CD4-positive, alpha-beta memory T cell (primary cell): ENCODE results near the gene RTN4R. TPM values are rescaled to one million over a fixed set of nuclear protein-coding genes. Genes with fewer than 3 reads are reported as not detected.
A peak's percentile ranks its signal among the peaks of the same experiment; 100 is the strongest.

Experiments
- CTCF ChIA-PET: fragments of 350-600 bp; sonication (Branson Sonifier 250); formaldehyde crosslinking; loops from one replicate; lab custom pipeline; 2021; ENCODE audit warnings: inconsistent platforms; ENCODE audit not compliant: partially characterized antibody; lab: Charles Lee
- POLR2A ChIA-PET: fragments of 350-600 bp; sonication (Branson Sonifier 250); formaldehyde crosslinking; loops from one replicate; lab custom pipeline; 2021; ENCODE audit not compliant: partially characterized antibody; lab: Charles Lee
- DNase-seq, 5 donors: peaks; one replicate each; pipeline versions ENCODE4 v3.0.0 to v3.0.0-alpha.2; 2020 to 2022; ENCODE audit warnings: mixed read lengths in 1 of 5
- H3K27ac ChIP-seq: one replicate; pipeline ENCODE4 v1.7.0; 2013; ENCODE audit warnings: low read depth, low read length
- H3K27me3 ChIP-seq: 2 replicates; pipeline ENCODE4 v1.7.0; 2013; ENCODE audit warnings: mild to moderate bottlenecking, low read length, moderate library complexity; ENCODE audit not compliant: insufficient read depth
- H3K36me3 ChIP-seq: 2 replicates; pipeline ENCODE4 v1.7.0; 2013; ENCODE audit warnings: mild to moderate bottlenecking, low read length, moderate library complexity; ENCODE audit not compliant: insufficient read depth
- H3K4me1 ChIP-seq: 2 replicates; pipeline ENCODE4 v1.7.0; 2013; ENCODE audit warnings: mild to moderate bottlenecking, low read length, moderate library complexity; ENCODE audit not compliant: insufficient read depth
- H3K4me3 ChIP-seq, 2 donors: one replicate each; pipeline ENCODE4 v1.7.0; 2013; ENCODE audit warnings: low read length in 2 of 2, mild to moderate bottlenecking in 1 of 2
- H3K9me3 ChIP-seq, 2 donors: one replicate each; pipeline ENCODE4 v1.7.0; 2013; ENCODE audit warnings: low read length in 2 of 2, control low read depth in 1 of 2; ENCODE audit not compliant: control insufficient read depth in 1 of 2
- H3K27ac Mint-ChIP-seq, 7 donors: one replicate each; pipeline ENCODE4 v1.8.0; 2020 to 2021; ENCODE audit warnings: mixed read lengths in 7 of 7, mild to moderate bottlenecking in 6 of 7, inconsistent platforms in 3 of 7, moderate library complexity in 3 of 7
- H3K27me3 Mint-ChIP-seq, 2 donors: one replicate each; pipeline ENCODE4 v1.8.0; 2020 to 2021; ENCODE audit warnings: mixed read lengths in 2 of 2
- H3K36me3 Mint-ChIP-seq, 2 donors: one replicate each; pipeline ENCODE4 v1.8.0; 2020 to 2021; ENCODE audit warnings: mixed read lengths in 2 of 2, inconsistent platforms in 1 of 2, mild to moderate bottlenecking in 1 of 2
- H3K4me1 Mint-ChIP-seq, 4 donors: one replicate each; pipeline ENCODE4 v1.8.0; 2020 to 2021; ENCODE audit warnings: mixed read lengths in 4 of 4, mild to moderate bottlenecking in 1 of 4
- H3K4me3 Mint-ChIP-seq, 8 donors: one replicate each; pipeline ENCODE4 v1.8.0; 2020 to 2021; ENCODE audit warnings: mixed read lengths in 8 of 8, mild to moderate bottlenecking in 7 of 8, moderate library complexity in 6 of 8, inconsistent platforms in 3 of 8
- H3K9me3 Mint-ChIP-seq, 8 donors: one replicate each; pipeline ENCODE4 v1.8.0; 2020 to 2021; ENCODE audit warnings: mixed read lengths in 8 of 8, mild to moderate bottlenecking in 5 of 8, inconsistent platforms in 3 of 8, moderate library complexity in 1 of 8
- intact Hi-C: fragments of 100-400 bp; cut with micrococcal nuclease; formaldehyde crosslinking; loops from one replicate; pipeline ENCODE4 v1.15.1; 2023
- polyA plus RNA-seq, 2 donors: library from polyadenylated mRNA; unstranded; fragments of 300-500 nt; fragmentation: Illumina TruSeq; gene quantifications; one replicate each; pipeline ENCODE4 v1.2.3, GENCODE V29; 2021
- total RNA-seq, 2 experiments: library from RNA; stranded (reverse); gene quantifications; one replicate each; pipeline ENCODE4 v1.2.3, GENCODE V29; 2021

Gene RTN4R
- total and polyA plus RNA-seq, 4 experiments from 2014 or later = 1.7 to 6.3 (median 2.4) TPM

DNA sequence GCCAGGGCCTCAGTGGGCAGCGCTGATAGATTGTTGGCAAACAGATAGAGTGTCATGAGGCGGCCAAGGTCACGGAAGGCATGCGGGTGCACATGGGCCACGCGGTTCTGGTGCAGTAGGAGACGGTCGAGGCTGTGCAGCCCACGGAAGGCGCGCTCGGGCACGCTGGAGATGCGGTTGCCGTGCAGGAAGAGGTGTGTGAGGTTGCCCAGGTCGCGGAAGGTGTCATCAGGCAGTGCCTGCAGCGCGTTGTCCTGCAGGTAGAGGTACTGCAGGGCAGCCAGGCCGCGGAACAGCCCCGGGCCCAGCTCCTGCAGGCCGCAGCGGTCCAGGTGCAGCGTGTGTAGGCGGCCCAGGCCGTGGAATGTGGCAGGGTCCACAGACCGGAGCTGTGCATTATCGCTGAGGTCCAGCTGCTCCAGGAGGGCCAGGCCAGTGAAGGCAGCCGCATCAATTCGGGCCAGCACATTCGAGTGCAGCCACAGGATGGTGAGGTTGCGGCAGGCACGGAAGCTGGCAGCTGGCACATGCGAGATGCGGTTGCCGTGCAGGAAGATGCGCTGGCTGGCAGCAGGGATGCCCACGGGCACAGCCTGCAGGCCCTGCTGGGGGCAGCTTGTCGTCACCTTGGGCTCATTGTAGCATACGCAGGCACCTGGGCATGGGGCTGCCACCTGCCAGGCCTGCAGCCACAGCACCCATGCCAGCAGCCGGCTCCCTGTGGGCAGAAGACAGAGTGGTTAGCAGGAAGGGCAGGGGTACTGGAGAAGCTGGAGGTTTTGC lies 25.5 kb downstream of the RTN4R start:
- Mint-ChIP-seq H3K4me1 (peaks cover 22 to 53% (median 41%) of the 10 kb centered on the region in 4 donors), H3K9me3 (no peaks in the 10 kb centered on the region), H3K27ac (peak overlapping the region; percentile 70 to 91 (median 89)), H3K27me3 (no peaks in the 10 kb centered on the region), H3K36me3 (no peaks in the 10 kb centered on the region), H3K4me3 (peak overlapping the region; percentile 64 to 87 (median 78))
- Histone ChIP-seq H3K36me3 (no peaks in the 10 kb centered on the region), H3K27me3 (no peaks in the 10 kb centered on the region), H3K4me1 (peaks cover 85% of the 10 kb centered on the region), H3K4me3 (peak overlapping the region in 1 of 2 donors; percentile 51), H3K27ac (peak overlapping the region; percentile 42), H3K9me3 (no peaks in the 10 kb centered on the region)
- POLR2A ChIA-PET = interaction anchor here (2.9 kb wide), 1 partner anchor 36 kb away, joined by 23 read pairs; no protein-coding TSS in a partner anchor
- CTCF ChIA-PET = interaction anchor here (1.6 to 1.8 kb wide), 2 partner anchors 83 to 86 kb away, joined by 3 to 6 read pairs; no protein-coding TSS in a partner anchor
- peak in 3 of 5 donors; percentile 30 to 40 (median 30) for DNase-seq
- intact Hi-C loops = loop anchor here (10.0 kb wide), 1 partner anchor 58 kb away; no protein-coding TSS in a partner anchor

DNA sequence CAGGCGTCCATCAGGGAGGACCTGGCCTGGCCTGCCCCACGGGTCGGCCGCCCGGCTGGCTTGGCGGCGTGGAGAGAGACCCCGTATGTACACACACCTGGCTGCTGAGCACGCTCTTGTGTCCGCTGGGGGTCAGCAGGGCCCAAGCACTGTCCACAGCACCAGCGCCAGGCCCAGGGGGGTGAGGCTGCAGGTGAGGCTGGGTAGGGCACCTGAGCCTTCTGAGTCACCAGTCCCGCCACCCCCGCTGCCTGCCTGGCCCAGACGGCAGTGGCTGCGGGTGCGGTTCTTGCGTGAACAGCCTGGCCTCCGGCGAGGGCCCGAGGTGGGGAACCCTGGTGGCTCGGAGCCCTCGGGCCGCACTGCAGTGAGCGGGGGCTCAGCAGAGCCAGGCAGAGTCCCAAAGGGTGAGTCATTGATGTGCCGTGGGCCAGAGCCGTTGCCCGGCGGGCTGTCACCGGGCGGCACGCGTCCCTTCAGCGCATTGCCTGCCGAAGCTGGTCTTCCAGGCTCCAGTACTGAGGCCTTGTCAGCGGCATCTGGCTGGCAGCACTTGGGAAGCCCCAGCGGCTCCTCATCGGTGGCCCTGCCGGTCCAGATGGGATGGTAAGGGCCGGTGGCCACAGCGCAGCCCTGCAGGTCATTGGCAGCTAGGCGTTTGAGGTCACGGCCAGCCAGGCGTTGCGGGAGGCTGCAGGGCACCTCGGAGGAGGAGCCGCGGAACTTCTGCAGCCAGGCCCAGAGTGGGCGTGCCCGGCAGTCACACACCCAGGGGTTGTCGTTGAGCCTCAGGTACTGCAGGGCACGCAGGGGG lies 26.3 kb downstream of the RTN4R start:
- Histone ChIP-seq H3K4me1 (peaks cover 93% of the 10 kb centered on the region), H3K27me3 (no peaks in the 10 kb centered on the region), H3K27ac (no peak overlapping the region), H3K4me3 (no peak overlapping the region), H3K9me3 (no peaks in the 10 kb centered on the region), H3K36me3 (no peaks in the 10 kb centered on the region)
- H3K36me3 Mint-ChIP-seq = no peaks in the 10 kb centered on the region
- H3K4me1 Mint-ChIP-seq = peaks cover 22 to 56% (median 43%) of the 10 kb centered on the region in 4 donors
- peak overlapping the region in 6 of 7 donors; percentile 73 to 91 (median 89) for H3K27ac Mint-ChIP-seq
- ChIA-PET POLR2A (interaction anchor here (2.9 kb wide), 1 partner anchor 36 kb away, joined by 23 read pairs; no protein-coding TSS in a partner anchor), CTCF (no interaction called here)
- peak overlapping the region in 6 of 8 donors; percentile 64 to 87 (median 80) for H3K4me3 Mint-ChIP-seq
- DNase-seq = no peak
- no peaks in the 10 kb centered on the region for H3K9me3 Mint-ChIP-seq
- H3K27me3 Mint-ChIP-seq = no peaks in the 10 kb centered on the region
- intact Hi-C loops = loop anchor here (10.0 kb wide), 1 partner anchor 57 kb away; no protein-coding TSS in a partner anchor

DNA sequence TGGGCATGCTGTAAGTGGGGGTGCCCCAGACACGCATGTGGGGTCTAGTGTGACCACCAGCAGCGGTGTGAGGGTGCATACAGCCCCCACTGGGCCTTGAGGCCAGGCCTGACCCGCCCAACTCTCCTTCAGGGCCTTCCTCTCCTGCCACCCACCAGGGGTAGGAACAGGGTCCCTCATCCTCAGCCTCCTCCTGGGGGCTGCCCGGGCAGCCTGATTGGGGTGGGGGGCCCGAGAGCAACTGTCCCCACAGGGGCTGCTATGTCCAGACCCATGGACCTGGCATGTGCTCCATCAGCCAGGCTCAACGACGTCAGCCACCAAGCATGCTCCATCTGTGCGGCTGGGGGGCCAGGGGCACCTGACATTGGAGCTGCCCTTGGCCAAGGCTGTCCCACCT lies 27.2 kb downstream of the RTN4R start:
- POLR2A ChIA-PET = no interaction called here
- no peak overlapping the region for H3K27ac ChIP-seq
- Mint-ChIP-seq H3K27ac (peak overlapping the region in 2 of 7 donors; percentile 53 to 55), H3K36me3 (no peaks in the 10 kb centered on the region), H3K4me3 (no peak overlapping the region), H3K27me3 (no peaks in the 10 kb centered on the region), H3K9me3 (no peaks in the 10 kb centered on the region), H3K4me1 (peaks cover 22 to 57% (median 43%) of the 10 kb centered on the region in 4 donors)
- no peaks in the 10 kb centered on the region for H3K36me3 ChIP-seq
- H3K4me3 ChIP-seq = no peak overlapping the region
- H3K27me3 ChIP-seq = no peaks in the 10 kb centered on the region
- H3K9me3 ChIP-seq = no peaks in the 10 kb centered on the region
- intact Hi-C loops = loop anchor here (10.0 kb wide), 1 partner anchor 56 kb away; no protein-coding TSS in a partner anchor
- no peak for DNase-seq
- CTCF ChIA-PET = no interaction called here
- peaks cover 91% of the 10 kb centered on the region for H3K4me1 ChIP-seq

DNA sequence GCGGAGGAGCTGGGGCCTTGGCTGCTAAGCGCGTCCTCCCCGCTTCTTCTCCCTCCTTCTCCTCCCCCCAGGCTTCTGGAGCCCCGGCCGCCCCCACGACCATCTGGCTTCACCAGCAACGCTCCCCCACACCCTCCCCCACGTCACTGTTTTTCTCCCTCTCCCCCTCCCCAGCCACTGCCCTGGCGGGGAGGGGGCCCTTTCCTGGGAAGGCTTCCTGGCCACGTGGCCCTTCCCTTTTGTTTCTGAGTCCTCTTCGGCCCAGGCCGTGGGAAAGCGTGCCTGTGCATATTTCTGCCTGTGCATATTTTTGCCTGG lies 27.7 kb downstream of the RTN4R start:
- no peaks in the 10 kb centered on the region for H3K36me3 ChIP-seq
- peaks cover 86% of the 10 kb centered on the region for H3K4me1 ChIP-seq
- H3K4me1 Mint-ChIP-seq = peaks cover 19 to 52% (median 38%) of the 10 kb centered on the region in 4 donors

DNA sequence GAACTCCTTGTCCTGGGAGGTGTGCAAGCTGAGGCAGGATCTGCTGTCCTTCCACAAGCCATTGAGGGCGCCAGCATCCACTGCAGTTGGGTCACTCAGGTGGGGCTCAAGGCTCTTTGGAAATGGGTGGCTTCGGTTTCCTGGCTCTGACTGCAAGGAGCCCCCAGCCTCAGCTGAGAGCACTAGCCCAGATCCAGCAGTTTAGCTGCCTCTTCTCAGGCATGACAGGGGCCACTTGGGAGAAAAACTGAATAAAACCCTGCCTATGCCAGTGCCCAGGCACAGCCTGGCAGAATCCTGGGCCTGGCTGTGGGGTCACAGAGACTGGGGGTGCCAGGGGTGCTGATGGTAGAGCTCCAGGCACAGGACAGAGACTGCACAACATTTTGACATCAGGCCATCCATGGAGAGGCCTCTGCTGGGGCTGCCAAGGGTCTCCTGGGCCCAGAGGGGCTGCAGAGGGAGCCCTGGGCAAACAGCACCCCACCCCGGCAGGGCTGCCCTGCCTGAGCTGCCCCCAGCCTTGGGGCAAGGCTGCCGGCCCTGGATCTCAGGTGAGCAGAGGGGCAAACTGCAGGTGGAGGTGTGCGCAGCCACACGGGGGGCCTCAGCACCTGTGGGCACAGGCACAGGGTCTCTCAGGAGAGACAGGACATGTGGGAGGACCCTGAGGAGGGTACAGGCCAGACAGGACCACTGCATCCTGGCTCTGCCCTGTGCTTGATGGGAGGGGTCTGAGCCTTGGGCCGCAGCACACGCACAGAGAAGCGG lies 28.3 kb downstream of the RTN4R start:
- H3K4me3 Mint-ChIP-seq = peak overlapping the region in 2 of 8 donors; percentile 5 to 20
- Histone ChIP-seq H3K27ac (peak overlapping the region; percentile 35), H3K9me3 (no peaks in the 10 kb centered on the region), H3K4me3 (no peak overlapping the region), H3K36me3 (no peaks in the 10 kb centered on the region), H3K4me1 (peaks cover 80% of the 10 kb centered on the region), H3K27me3 (no peaks in the 10 kb centered on the region)
- no peak for DNase-seq
- no peaks in the 10 kb centered on the region for H3K36me3 Mint-ChIP-seq
- H3K4me1 Mint-ChIP-seq = peaks cover 15 to 51% (median 33%) of the 10 kb centered on the region in 4 donors
- H3K27me3 Mint-ChIP-seq = no peaks in the 10 kb centered on the region
- intact Hi-C loops = loop anchor here (10.0 kb wide), 1 partner anchor 55 kb away; no protein-coding TSS in a partner anchor
- CTCF ChIA-PET = interaction anchor here (1.9 to 2.1 kb wide), 2 partner anchors 80 to 83 kb away, joined by 7 to 14 read pairs; no protein-coding TSS in a partner anchor
- POLR2A ChIA-PET = interaction anchor here (1.6 kb wide), 1 partner anchor 60 kb away, joined by 3 read pairs; no protein-coding TSS in a partner anchor
- peak overlapping the region in 6 of 7 donors; percentile 42 to 82 (median 47) for H3K27ac Mint-ChIP-seq
- no peaks in the 10 kb centered on the region for H3K9me3 Mint-ChIP-seq

More for the DNA sequence above, 27.7 kb downstream of the RTN4R start:
- ChIA-PET POLR2A (no interaction called here), CTCF (no interaction called here)
- no peaks in the 10 kb centered on the region for H3K27me3 ChIP-seq
- peak overlapping the region in 1 of 8 donors; percentile 15 for H3K4me3 Mint-ChIP-seq
- H3K27me3 Mint-ChIP-seq = no peaks in the 10 kb centered on the region
- intact Hi-C loops = loop anchor here (10.0 kb wide), 1 partner anchor 56 kb away; no protein-coding TSS in a partner anchor
- no peaks in the 10 kb centered on the region for H3K9me3 ChIP-seq
- peak overlapping the region in 3 of 7 donors; percentile 31 to 75 (median 55) for H3K27ac Mint-ChIP-seq
- no peak overlapping the region for H3K4me3 ChIP-seq
- no peaks in the 10 kb centered on the region for H3K36me3 Mint-ChIP-seq
- no peak overlapping the region for H3K27ac ChIP-seq
- no peaks in the 10 kb centered on the region for H3K9me3 Mint-ChIP-seq
- no peak for DNase-seq

DNA sequence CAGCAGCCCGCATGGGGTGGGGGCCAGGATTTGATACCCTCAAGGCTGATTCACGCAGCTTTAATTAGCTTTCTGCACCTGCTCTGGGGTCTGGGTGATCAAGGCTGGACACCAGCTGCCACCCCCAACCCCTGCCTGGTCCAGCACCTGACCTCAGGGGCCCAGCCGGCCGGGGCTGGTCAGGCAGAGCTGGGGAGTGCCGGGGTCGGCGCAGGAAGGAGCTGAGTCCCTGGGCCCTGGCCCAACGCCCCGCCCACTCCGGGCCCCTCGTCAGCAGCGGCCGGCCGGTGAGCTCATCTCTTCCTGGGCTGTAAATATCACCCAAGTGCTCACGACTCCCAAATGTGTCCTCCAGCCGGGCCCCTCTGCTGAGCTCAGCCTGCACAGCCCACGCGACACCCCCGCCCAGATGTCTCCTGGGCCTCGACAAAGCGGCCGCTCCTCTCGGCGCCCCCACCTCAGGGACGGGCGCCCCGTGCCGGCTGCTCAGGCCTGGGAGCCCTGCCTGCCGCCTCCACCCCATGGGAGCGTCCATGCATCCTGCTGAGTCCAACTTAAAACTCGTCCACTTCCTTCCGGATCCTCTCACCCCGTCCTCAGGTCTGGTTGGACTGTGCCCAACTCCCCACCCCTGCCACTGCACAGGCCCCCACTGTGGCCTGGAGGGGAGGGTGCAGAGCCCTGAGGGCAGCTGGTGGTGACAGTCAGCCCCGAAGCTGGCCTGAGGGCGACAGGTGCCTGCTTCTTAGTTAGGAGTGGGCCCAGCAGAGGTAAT lies 29.0 kb downstream of the RTN4R start:
- Histone ChIP-seq H3K4me3 (no peak overlapping the region), H3K9me3 (no peaks in the 10 kb centered on the region), H3K27ac (peak overlapping the region; percentile 43), H3K36me3 (no peaks in the 10 kb centered on the region), H3K27me3 (no peaks in the 10 kb centered on the region), H3K4me1 (peaks cover 73% of the 10 kb centered on the region)
- CTCF ChIA-PET = interaction anchor here (0.7 to 2.1 kb wide), 6 partner anchors 12 to 82 kb away, joined by 3 to 14 read pairs (median 6); no protein-coding TSS in a partner anchor
- no peaks in the 10 kb centered on the region for H3K27me3 Mint-ChIP-seq
- no peaks in the 10 kb centered on the region for H3K9me3 Mint-ChIP-seq
- H3K27ac Mint-ChIP-seq = peak overlapping the region in 6 of 7 donors; percentile 44 to 82 (median 50)
- peaks cover 11 to 43% (median 26%) of the 10 kb centered on the region in 4 donors for H3K4me1 Mint-ChIP-seq
- intact Hi-C loops = loop anchor here (1.0 kb wide), 2 partner anchors 29 to 33 kb away; partner anchors contain the start of gene RTN4R
- POLR2A ChIA-PET = interaction anchor here (0.7 to 1.6 kb wide), 5 partner anchors 29 to 222 kb away, joined by 3 read pairs; no protein-coding TSS in a partner anchor
- DNase-seq = no peak
- H3K36me3 Mint-ChIP-seq = no peaks in the 10 kb centered on the region
- H3K4me3 Mint-ChIP-seq = peak overlapping the region in 2 of 8 donors; percentile 5 to 20
